Fibroblast of pulmonary artery (primary cell): Measurements from ENCODE around the gene SLC16A6.
A peak's percentile ranks its signal among the peaks of the same experiment; 100 is the strongest.

Experiments used
- DNase-seq: peaks from one replicate; pipeline ENCODE4 v3.0.0-alpha.2; 2010; ENCODE audit warnings: low read depth
- H3K4me3 ChIP-seq: replicated peaks from 2 replicates; pipeline ENCODE4 v1.5.1; 2011; ENCODE audit warnings: low read depth, mild to moderate bottlenecking, control low read depth, low read length, moderate library complexity
- TF ChIP-seq, protein P1 (sequence below): IDR thresholded peaks from 2 replicates; pipeline ENCODE4 v1.5.1; 2011; ENCODE audit warnings: mild to moderate bottlenecking, control low read depth, low read length, inconsistent platforms; ENCODE audit errors: missing control alignments

The SLC16A6 gene

DNA sequence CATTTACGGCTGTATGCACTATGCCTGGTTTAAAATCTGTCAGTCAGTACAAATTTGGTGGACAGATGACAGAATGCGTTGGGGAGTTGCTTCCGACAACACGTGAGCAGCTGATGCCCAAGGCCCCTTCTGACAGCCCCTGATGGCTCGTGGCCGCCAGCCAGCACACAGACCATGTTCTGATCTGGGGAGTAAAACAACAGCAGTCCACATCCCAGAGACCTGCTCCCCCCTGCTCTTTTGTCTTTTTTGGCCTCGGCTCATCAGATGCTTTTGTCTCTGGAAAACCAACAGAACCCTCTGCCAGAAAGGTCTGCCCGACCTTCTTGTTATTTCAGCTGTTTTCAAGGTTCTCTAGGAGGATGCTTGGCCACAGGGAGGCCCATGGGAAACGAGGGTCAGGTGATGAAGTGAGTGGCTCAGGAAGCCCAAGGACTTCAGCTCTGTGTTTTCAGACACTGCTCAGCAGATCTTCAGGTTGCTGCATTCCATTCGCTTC, 11.2 kb upstream of the SLC16A6 start:
- DNase-seq, result peak; percentile 54
- TF ChIP-seq, protein P1, sequence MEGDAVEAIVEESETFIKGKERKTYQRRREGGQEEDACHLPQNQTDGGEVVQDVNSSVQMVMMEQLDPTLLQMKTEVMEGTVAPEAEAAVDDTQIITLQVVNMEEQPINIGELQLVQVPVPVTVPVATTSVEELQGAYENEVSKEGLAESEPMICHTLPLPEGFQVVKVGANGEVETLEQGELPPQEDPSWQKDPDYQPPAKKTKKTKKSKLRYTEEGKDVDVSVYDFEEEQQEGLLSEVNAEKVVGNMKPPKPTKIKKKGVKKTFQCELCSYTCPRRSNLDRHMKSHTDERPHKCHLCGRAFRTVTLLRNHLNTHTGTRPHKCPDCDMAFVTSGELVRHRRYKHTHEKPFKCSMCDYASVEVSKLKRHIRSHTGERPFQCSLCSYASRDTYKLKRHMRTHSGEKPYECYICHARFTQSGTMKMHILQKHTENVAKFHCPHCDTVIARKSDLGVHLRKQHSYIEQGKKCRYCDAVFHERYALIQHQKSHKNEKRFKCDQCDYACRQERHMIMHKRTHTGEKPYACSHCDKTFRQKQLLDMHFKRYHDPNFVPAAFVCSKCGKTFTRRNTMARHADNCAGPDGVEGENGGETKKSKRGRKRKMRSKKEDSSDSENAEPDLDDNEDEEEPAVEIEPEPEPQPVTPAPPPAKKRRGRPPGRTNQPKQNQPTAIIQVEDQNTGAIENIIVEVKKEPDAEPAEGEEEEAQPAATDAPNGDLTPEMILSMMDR, result no peak
- H3K4me3 ChIP-seq, result no peak overlapping the region

DNA sequence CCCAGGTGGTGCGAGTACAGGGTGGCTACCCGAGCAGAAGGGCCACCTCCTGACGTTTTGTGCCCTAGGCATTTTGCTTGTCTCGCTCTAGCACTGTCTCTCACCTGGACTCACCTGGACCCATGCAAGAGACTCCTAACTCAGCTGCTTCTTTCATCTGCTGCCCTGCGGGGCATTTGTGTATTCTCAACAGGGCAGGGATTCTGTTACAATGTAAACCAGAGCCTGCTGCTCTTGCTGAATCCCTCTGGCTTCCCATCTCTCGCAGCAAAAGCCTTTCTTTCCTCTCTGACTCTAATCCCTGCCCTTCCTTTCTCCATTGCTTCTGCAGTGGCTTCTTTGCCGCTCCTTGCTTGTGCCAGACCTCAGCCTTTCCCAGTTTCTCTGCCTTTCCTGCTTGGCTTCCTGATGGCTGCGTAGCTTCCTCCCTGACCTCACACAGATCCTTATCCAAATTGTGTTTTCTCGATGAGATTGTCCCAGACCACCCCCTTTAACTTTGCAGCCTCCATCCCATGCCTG, 10.6 kb upstream of the SLC16A6 start:
- TF ChIP-seq, protein P1, result no peak
- DNase-seq, result no peak
- H3K4me3 ChIP-seq, result no peak overlapping the region

DNA sequence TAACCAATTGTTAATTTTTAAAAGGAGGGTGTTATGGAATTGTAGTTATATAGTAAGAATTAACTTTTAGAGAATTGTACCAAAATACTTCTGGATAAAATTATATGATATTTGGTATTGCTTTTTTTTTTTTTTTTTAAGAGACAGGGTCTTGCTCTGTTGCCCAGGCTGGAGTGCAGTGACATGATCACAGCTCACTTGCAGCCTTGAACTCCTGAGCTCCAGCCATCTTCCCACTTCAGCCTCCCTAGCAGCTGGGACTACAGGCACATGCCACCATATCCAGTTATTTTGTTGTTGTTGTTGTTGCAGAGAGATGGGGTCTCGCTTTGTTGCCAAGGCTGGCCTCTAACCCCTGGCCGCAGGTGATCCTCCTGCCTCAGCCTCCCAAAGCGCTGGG, 8.9 kb upstream of the SLC16A6 start:
- TF ChIP-seq, protein P1, result no peak
- DNase-seq, result no peak

DNA sequence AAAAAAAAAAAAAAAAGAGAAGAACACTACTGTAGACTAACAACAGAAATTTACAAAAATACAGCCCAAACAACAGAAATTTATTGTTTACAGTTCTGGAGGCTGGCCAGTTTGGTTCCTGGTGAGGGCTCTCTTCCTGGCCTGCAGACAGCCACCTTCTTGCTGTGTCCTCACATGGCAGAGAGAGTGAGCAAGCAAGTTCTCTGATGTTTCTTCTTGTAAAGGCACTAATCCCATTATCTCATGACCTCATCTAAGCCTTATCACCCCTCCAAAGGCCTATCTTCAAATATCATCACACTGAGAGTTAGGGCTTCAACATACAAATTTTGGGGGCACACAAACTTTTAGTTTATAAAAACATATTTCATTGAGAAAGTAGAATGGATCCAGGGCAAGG, 7.7 kb upstream of the SLC16A6 start:
- no peak overlapping the region for H3K4me3 ChIP-seq
- TF ChIP-seq, protein P1, result no peak
- no peak for DNase-seq

More for the DNA sequence above, 8.9 kb upstream of the SLC16A6 start:
- no peak overlapping the region for H3K4me3 ChIP-seq

DNA sequence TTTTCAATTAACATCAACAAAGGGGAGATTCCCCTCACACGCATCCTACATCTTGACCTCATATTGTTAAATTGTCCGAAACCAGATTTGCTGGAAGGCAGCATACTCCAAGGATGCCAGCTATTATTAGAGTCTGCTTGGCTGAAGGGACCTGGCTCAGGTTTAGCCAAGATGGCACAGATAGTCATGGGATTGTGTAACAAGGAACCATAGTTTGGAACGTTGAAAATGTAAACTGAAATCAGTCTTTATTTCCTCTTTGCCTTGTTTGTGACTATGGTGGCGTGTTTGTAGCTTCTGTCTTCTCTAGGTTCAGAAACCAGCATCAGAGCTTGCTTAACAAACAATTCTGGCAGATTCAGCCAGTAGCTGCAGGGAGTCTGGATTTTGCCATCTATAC, 6.3 kb upstream of the SLC16A6 start:
- DNase-seq, result no peak
- TF ChIP-seq, protein P1, result no peak
- no peak overlapping the region for H3K4me3 ChIP-seq

DNA sequence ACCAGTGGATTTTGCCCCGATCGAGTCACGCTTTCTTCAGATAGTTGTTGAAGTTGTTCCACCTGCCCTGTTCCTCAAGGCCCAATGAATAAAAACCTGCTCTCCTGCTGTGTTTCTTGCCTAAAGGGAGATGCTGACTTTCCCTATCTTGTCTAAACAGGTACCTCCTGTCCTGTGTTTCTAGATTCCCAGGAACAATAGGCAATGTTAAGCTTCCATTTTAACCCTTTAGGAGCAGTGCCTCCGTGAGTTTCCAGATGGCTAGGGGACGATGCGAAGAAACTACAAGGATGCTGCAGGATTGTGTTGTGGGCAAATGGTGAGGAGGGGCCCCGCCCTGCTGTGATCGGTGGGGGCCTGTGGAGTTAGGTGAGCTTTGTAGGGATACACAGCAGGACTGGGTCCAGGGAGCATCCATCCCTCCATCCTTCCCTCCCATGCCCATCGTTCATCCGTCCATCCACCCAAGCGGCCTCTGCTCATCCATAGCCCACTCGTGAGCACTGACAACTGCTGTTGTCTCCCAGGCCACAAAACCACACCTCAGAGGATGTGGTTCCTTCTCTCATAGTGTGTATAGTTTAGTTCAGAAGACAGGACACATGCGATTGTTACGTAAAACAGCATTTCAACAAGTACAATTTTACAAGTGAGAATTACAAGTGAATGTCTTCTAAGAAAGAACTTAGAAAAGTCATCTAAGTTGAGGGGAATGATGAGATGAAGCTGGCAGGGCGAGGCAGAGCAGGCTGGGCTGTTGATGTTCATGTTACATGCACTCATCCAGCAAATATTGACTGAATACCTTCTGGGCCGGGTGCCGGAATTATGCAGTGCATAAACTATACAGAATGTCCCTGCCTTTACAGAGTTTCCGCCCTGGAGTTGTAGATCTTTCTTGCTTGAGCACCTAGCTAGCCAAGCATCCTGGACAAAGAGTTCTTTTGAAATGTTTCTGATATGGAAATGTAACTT, 5.6 kb upstream of the SLC16A6 start:
- TF ChIP-seq, protein P1, result no peak
- H3K4me3 ChIP-seq, result no peak overlapping the region
- DNase-seq, result no peak

DNA sequence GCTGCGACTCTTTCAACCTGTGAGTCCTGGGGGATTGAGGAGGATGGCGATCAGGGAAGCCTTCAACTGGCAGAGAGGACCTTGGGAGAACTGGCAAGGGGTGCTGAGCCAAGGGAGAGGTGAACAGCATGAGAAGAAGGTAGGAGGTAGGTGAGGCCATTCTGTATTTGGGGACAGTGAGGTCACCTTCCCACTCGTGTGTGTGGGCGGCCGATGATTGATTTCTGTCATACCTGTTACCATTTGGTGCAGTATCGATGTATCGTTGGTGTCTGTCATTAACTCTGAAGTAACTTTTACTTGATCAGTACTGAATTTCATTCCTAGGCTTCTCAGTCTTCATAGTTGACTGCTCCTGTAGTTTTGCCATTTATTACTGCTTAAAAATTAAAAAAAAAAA, 4.2 kb upstream of the SLC16A6 start:
- no peak for DNase-seq
- TF ChIP-seq, protein P1, result no peak
- H3K4me3 ChIP-seq, result no peak overlapping the region
